Measurements from ENCODE around the gene MRPL39. TPM values are rescaled to one million over a fixed set of nuclear protein-coding genes. Genes with fewer than 3 reads are reported as not detected.

Gene MRPL39
- total and polyA plus RNA-seq, 2 experiments from 2014 or later: 50.5 to 132 TPM

GRCh38 chr21:25571726-25572121 is 35.6 kb downstream of the MRPL39 start (continued):
- no peak for TF ChIP-seq ZNF462 (CRISPR knock-in tag; IDR thresholded peaks at IDR 0.05)
- no peak for TF ChIP-seq EZH2phosphoT487 (IDR thresholded peaks at IDR 0.05; ENCODE audit: unreplicated experiment)
- TF ChIP-seq ETS1 (IDR thresholded peaks at IDR 0.05): no peak

GRCh38 chr21:25569711-25570110 is 37.6 kb downstream of the MRPL39 start:
- Histone ChIP-seq H3K4me1 (ENCODE audit: insufficient read depth) (peaks cover 9% of the 10 kb centered on the region; the same call in 1 of the 2 replicates), H3K4me2 (no peak overlapping the region), H3K27ac (ENCODE audit: low read depth) (no peak overlapping the region), H3K4me3 (no peak overlapping the region), H2AFZ (no peak overlapping the region), H3K9me2 (ENCODE audit: insufficient read depth) (no peaks in the 10 kb centered on the region), H3K27me3 (ENCODE audit: insufficient read depth) (no peaks in the 10 kb centered on the region), H3K79me2 (replicated peaks; ENCODE audit: insufficient read depth) (no peaks in the 10 kb centered on the region), H3F3A (replicated peaks; ENCODE audit: low read depth) (no peaks in the 10 kb centered on the region), H3K36me3 (ENCODE audit: insufficient read depth) (no peaks in the 10 kb centered on the region), H4K20me1 (replicated peaks; ENCODE audit: insufficient read depth) (no peaks in the 10 kb centered on the region)
- DNase-seq (ENCODE audit: low spot score) (no peak), ATAC-seq (no peak)
- H3K4me3 Mint-ChIP-seq: no peak overlapping the region
- no peak overlapping the region for H3K27ac Mint-ChIP-seq
- no peaks in the 10 kb centered on the region; the same call in 2 of the 3 replicates for H3K36me3 Mint-ChIP-seq (ENCODE audit: low read depth)
- H3K27me3 Mint-ChIP-seq (ENCODE audit: insufficient read depth, low read depth, poor library complexity): peaks cover 3% of the 10 kb centered on the region
- H3K9me3 Mint-ChIP-seq: no peaks in the 10 kb centered on the region
- peaks cover 21% of the 10 kb centered on the region for H3K4me1 Mint-ChIP-seq
- TF ChIP-seq ZNF462 (CRISPR knock-in tag; IDR thresholded peaks at IDR 0.05): no peak
- no peak for TF ChIP-seq NANOG (IDR thresholded peaks at IDR 0.05; ENCODE audit: borderline replicate concordance)
- no peak for TF ChIP-seq ZNF114 (CRISPR knock-in tag; IDR thresholded peaks at IDR 0.05)
- TF ChIP-seq STAT1 (IDR thresholded peaks at IDR 0.05; ENCODE audit: unreplicated experiment): no peak
- TF ChIP-seq JUNB (IDR thresholded peaks at IDR 0.05; ENCODE audit: unreplicated experiment): no peak
- TF ChIP-seq EZH2 (IDR thresholded peaks at IDR 0.05; ENCODE audit: low read depth, unreplicated experiment): no peak

Measured in GM23338 (cell line).